Osteoblast (primary cell): ENCODE results near the gene SOD3. TPM values are rescaled to one million over a fixed set of nuclear protein-coding genes. Genes with fewer than 3 reads are reported as not detected.
A peak's percentile ranks its signal among the peaks of the same experiment; 100 is the strongest.

ENCODE experiments used
- DNase-seq: peaks from one replicate; pipeline ENCODE4 v3.0.0; 2011; ENCODE audit warnings: low spot score, mixed read lengths; ENCODE audit not compliant: insufficient read length; ENCODE audit errors: missing footprints
- H2AFZ ChIP-seq: 2 replicates; pipeline ENCODE4 v1.6.0; 2011; ENCODE audit warnings: mild to moderate bottlenecking, low read length
- H3K27ac ChIP-seq: 2 replicates; pipeline ENCODE4 v1.5.1; 2011; ENCODE audit warnings: mild to moderate bottlenecking, low read depth, low read length, moderate library complexity
- H3K27me3 ChIP-seq: 2 replicates; pipeline ENCODE4 v1.6.0; 2012; ENCODE audit warnings: mild to moderate bottlenecking, control low read depth, inconsistent platforms, low read length, moderate library complexity; ENCODE audit not compliant: insufficient read depth
- H3K36me3 ChIP-seq: 2 replicates; pipeline ENCODE4 v1.5.1; 2011; ENCODE audit warnings: mild to moderate bottlenecking, low read length, control low read depth, moderate library complexity; ENCODE audit not compliant: insufficient read depth
- H3K4me1 ChIP-seq: 2 replicates; pipeline ENCODE4 v1.5.1; 2011; ENCODE audit warnings: mild to moderate bottlenecking, low read length, control low read depth, moderate library complexity; ENCODE audit not compliant: insufficient read depth
- H3K4me2 ChIP-seq: 2 replicates; pipeline ENCODE4 v1.6.0; 2011; ENCODE audit warnings: mild to moderate bottlenecking, low read length; ENCODE audit not compliant: insufficient read depth
- H3K4me3 ChIP-seq: fragments of 200-600 bp; sonication (generic); 3 replicates; pipeline ENCODE4 v1.5.1; 2012; ENCODE audit warnings: mild to moderate bottlenecking, low read length, inconsistent platforms; ENCODE audit not compliant: insufficient read depth
- H3K79me2 ChIP-seq: 2 replicates; pipeline ENCODE4 v1.6.0; 2012; ENCODE audit warnings: mild to moderate bottlenecking, low read length, control low read depth, inconsistent platforms; ENCODE audit not compliant: insufficient read depth
- H3K9me3 ChIP-seq: 2 replicates; pipeline ENCODE4 v1.5.1; 2011; ENCODE audit warnings: low read depth, low read length, control low read depth
- H4K20me1 ChIP-seq: 2 replicates; pipeline ENCODE4 v1.6.0; 2012; ENCODE audit warnings: mild to moderate bottlenecking, low read length, control low read depth; ENCODE audit not compliant: insufficient read depth
- CTCF ChIP-seq: IDR thresholded peaks from 2 replicates; pipeline ENCODE4 v1.5.1; 2011; ENCODE audit warnings: mild to moderate bottlenecking, low read depth, low read length, moderate library complexity; ENCODE audit errors: extremely low read depth
- total RNA-seq: library from RNA; depleted of rRNA; stranded (reverse); fragments of >200 nt; gene quantifications from 2 replicates; pipeline ENCODE4 v1.2.3, GENCODE V29; 2012

The SOD3 gene
- total RNA-seq, 1 donor = 4.3 TPM

DNA sequence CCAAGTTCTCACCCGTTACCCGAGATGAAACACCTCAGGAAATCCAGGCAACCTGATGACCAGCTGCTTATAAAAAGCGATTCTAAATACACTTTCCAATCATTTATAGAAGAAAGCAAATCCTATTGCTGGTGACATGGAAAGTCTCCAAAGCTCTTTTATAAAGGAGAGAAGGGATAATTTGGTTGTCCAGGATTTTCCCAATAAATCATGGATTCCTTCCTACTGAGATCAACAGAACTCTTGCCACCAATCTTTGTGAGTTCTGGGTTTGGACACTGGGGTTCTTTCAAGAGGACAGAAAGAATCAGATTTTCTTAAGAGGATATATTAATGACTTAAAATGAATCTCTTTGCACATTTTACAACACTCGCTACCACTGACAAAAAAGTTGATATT, 24.7 kb upstream of the SOD3 start:
- DNase-seq = no peak
- H4K20me1 ChIP-seq = no peaks in the 10 kb centered on the region
- no peaks in the 10 kb centered on the region for H3K36me3 ChIP-seq
- no peak overlapping the region for H2AFZ ChIP-seq
- peak overlapping the region; percentile 71 for H3K27ac ChIP-seq
- no peak for TF ChIP-seq CTCF
- no peaks in the 10 kb centered on the region for H3K27me3 ChIP-seq
- no peaks in the 10 kb centered on the region for H3K9me3 ChIP-seq
- H3K4me3 ChIP-seq = no peak overlapping the region
- peaks cover 36% of the 10 kb centered on the region for H3K4me1 ChIP-seq
- no peak overlapping the region for H3K4me2 ChIP-seq
- H3K79me2 ChIP-seq = no peaks in the 10 kb centered on the region

DNA sequence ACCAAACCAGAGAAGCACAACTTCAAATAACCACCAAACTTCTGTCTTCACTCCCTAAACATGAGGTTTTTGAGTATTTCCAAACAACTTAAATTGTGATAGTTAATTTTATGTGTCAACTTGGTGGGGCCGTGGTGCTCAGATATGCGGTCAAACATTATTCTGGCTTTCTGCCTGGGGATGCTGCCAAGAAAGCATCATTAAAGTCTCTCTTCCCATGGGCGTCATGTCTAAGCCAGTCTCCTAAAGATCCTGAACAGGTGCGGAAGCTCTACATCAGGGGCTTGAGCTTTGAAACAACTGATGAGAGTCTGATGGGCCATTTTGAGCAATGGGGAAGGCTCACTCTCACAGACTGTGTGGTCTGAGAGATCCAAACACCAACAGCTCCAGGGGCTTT, 24.1 kb upstream of the SOD3 start:
- DNase-seq = no peak
- no peak overlapping the region for H3K27ac ChIP-seq

DNA sequence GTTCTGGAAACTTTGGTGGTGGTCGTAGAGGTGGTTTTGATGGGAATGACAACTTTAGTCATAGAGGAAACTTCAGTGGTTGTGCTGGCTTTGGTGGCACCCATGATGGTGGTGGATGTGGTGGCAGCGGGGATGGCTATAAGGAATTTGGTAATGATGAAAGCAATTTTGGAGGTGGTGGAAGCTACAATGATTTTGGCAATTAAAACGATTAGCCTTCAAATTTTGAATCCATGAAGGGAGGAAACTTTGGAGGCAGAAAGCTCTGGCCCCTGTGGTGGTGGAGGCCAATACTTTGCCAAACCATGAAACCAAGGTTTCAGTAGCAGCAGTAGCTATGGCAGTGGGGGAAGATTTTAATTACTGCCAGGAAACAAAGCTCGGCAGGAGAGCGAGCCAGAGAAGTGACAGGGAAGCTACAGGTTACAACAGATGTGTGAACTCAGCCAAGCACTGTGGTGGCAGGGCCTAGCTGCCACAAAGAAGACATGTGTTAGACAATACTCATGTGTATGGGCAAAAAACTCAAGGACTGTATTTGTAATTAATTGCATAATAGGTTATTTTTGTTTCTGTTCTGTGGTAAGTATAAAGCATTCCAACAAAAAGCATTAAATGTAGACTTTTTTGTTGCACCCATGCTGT, 23.2 kb upstream of the SOD3 start:
- no peak for TF ChIP-seq CTCF
- Histone ChIP-seq H4K20me1 (no peaks in the 10 kb centered on the region), H2AFZ (no peak overlapping the region), H3K4me1 (peaks cover 41% of the 10 kb centered on the region), H3K36me3 (no peaks in the 10 kb centered on the region), H3K27me3 (no peaks in the 10 kb centered on the region), H3K4me3 (no peak overlapping the region), H3K9me3 (no peaks in the 10 kb centered on the region), H3K4me2 (no peak overlapping the region), H3K79me2 (no peaks in the 10 kb centered on the region), H3K27ac (no peak overlapping the region)
- DNase-seq = no peak

More for the DNA sequence above, 24.1 kb upstream of the SOD3 start:
- Histone ChIP-seq H3K36me3 (no peaks in the 10 kb centered on the region), H2AFZ (no peak overlapping the region), H3K4me2 (no peak overlapping the region), H3K9me3 (no peaks in the 10 kb centered on the region), H3K79me2 (no peaks in the 10 kb centered on the region), H3K27me3 (no peaks in the 10 kb centered on the region), H3K4me3 (no peak overlapping the region), H3K4me1 (peaks cover 41% of the 10 kb centered on the region), H4K20me1 (no peaks in the 10 kb centered on the region)
- no peak for TF ChIP-seq CTCF

DNA sequence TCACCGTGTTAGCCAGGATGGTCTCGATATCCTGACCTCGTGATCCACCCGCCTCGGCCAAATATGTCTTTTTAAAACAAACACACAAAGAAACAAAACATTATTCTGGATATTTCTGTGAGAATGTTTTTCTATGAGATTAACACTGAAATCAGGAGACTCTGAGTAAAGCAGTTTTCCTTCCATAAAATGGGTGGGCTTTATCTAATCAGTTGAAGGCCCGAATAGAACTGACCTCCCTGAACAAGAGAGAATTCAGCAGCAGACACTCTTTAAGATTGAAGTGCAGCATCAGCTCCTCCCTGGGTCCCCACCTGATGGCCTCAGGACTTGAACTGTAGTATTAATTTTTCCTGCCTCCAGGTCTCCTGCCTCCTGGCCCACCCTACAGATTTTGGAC, 22.4 kb upstream of the SOD3 start:
- TF ChIP-seq CTCF = no peak
- DNase-seq = no peak
- Histone ChIP-seq H3K4me1 (peaks cover 47% of the 10 kb centered on the region), H3K27me3 (no peaks in the 10 kb centered on the region), H3K4me3 (no peak overlapping the region), H3K4me2 (no peak overlapping the region), H2AFZ (no peak overlapping the region), H3K27ac (no peak overlapping the region), H3K9me3 (no peaks in the 10 kb centered on the region), H3K36me3 (no peaks in the 10 kb centered on the region), H3K79me2 (no peaks in the 10 kb centered on the region), H4K20me1 (no peaks in the 10 kb centered on the region)
